RPMI7951 (cell line): ENCODE data around the gene ABCC3. TPM values are rescaled to one million over a fixed set of nuclear protein-coding genes. Genes with fewer than 3 reads are reported as not detected.

ENCODE experiments used
- DNase-seq: peaks from one replicate; pipeline ENCODE4 v3.0.0-alpha.2; 2012; ENCODE audit warnings: low read depth
- total RNA-seq: library from RNA; depleted of rRNA; stranded (reverse); fragments of >200 nt; shearing (Covaris generic); gene quantifications from 2 replicates; pipeline ENCODE4 v1.2.3, GENCODE V29; 2014

The ABCC3 gene
- total RNA-seq, 1 experiment from 2014 or later = 28.4 TPM

DNA sequence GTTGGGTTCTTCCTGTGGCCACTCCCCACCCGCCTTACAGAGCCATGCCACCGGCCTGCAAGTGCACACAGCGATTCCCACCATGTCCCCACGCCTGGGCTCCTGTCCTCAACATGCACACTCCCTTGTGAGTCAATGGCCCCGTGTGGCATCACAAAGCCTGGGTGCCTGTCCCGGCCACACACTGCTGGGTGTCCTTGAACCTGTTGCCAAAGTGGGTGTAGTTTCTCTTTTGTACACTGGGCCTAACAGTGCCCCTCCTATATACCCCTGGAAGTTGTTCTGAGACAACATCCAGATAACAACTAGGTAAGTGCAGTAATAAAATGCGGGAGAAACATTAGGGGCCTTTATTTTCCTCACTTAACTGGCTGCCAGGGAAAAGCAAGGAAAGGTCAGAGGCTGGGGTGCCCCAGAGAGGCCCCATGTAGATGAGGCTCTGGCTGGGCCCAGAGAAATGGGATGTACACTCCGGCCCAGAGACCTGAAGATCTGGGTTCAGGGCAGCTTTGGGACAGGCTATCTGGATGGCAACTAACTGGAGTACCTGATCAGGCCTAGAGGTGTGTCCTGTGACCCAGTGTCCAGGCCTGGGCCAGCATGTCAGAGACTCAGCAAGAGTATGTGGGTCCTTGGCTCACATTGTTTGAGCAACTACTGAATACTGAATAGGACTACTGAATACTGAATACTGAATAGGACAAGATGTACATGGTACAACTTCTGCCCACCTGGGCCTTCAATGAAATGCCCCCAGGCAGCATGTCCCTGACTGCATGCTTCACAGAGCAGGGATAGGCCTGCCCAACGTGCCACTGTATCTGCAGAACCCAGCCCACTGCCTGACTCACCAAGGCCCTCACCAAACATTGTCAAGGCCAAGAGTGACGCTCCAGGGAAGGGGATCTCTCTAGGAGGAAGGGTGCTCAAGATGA, 8.3 kb downstream of the ABCC3 start:
- DNase-seq = peak; percentile 50

DNA sequence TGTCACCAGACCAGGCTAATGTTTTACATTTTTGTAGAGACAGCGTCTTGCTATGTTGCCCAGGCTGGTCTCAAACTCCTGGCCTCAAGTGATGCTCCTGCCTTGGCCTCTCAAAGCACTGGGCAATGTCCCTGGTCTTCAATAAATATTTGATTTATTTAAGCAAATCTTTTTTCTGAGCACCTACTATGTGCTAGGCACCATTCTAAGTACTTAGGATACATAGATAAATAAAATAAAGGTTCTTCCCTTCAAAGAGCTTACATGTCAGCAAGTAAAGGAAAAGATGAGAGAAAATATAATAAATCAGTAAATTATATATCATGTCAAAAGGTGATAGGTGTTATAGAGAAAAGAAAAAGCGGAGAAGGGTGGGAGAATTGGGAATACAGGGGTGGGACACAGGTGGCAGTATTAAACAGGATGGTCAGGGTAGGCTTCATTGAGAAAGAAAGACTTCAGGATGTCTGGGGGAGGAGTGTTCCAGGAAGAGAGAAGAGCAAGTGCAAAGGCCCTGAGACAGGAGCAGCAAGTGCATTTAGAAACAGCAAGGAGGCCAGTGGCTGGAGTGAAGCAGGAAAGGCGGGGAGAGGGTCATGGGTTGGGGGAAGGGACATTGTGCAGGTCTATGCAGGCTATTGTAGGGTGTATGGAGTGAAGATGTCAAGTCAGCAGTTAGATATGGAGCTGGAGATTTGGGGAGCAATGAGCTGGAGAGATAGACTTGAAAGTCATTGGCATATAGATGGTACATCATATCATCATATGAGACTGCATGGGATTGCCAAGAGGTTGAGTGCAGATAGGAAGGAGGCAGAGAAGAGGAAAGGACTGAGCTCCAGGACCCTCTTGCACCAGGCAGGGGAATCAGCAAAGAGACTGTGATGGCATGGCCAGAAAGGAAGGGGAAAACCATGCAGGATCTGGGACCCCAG, 11.3 kb downstream of the ABCC3 start:
- no peak for DNase-seq

DNA sequence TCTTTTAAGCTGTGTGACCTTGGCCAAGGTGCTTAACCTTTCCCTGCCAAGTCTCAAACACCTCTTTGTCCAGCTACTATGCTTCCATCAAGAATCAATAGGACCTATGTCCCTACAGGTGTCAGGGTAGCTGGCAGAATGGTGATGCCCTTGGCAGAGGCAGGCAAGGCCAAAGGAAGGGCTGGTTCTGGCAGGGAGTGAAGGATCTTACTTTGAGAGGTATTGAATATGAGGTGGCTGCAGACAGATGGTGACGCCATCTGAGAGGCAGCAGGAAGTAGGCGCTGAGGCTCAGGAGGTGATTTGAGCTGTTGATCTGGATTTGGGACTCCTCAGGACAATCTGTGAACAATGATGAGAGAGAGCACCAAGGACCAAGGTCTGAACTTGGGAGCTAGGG, 12.5 kb downstream of the ABCC3 start:
- DNase-seq = no peak

DNA sequence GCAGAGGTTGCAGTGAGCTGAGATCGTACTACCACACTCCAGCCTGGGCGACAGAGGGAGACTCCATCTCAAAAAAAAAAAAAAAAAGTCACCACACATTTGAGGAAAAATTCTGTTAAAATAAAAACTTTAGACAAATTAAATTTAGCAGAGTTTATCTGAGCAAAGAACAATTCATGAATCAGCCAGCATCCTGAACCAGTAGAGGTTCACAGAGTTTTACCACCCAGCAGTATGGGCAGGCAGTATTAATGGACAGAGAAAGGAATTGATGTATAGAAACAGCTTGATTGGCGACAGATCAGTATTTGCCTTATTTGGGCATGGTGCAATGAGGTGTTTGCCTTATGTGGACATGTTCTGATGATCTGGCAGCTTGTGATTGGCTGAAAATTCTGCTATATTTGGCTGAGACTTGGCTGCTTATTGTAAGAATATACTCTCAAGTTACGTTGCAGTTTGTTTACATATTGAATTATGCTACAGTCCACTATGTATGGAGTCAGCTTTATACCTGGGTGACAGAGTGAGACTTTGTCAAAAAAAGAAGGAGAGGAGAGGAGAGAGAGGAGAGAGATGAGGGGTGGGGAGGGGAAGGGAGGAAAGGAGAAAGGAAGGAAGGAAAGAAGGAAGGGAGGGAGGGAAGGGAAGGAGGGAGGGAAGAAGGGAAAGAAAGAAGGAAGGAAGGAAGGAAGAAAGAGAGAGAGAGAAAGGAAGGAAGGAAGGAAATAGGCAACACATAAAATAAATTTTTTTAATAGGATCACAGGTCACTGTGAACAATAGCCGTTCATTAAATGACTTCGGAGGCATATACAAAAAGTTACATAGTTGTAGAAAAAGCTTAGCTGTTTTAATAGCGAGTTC, 14.6 kb downstream of the ABCC3 start:
- no peak for DNase-seq

DNA sequence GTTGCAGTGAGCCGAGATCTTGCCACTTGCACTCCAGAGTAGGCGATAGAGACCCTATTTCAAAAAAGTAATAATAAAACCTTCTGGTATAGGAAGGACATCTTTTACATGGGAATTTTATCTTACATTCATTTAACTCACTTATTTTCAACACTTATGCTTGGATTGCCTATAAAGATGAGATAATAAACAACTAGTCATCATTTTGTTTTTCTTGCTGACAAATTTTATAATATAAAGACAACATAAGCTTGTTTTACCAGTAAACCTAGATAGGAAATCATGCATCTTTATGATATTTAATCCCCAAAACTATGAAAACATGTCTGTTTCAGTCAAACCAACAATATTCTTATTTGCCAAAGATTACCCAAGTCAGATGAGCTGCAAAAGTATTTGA, 17.0 kb downstream of the ABCC3 start:
- DNase-seq = no peak

DNA sequence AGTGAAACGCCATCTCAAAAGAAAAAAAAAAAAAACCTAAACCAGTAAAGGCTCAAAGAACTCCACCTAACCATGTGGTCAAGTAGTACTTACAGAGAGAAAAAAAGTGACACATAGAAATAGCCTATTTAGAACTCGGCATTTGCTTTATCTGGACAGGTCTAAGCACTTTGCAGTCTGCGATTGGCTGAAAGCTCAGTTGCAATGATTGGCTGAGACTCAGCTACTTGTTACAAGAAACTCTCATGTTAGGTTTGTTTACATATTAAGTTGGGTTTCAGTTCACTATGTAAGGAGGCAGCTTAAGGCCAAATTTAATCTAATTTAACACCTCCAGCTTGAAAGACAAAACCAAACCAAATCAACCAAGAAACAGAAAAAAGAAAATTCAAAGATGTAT, 19.1 kb downstream of the ABCC3 start:
- no peak for DNase-seq

DNA sequence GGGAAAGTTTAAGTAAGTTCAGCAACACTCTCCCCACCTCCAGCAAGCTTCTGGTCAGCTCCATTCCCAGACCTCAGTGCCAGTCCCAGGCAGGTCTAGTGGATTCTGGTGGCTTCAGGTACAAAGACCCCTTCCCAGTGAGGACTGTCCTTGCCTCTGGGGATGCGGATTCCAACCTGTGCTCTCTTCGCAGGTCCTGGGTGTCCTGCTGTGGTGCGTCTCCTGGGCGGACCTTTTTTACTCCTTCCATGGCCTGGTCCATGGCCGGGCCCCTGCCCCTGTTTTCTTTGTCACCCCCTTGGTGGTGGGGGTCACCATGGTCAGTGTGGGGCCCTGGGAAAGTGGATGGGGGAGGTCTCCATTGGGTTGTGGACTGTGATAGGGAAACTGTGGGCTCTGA, 21.8 kb downstream of the ABCC3 start:
- DNase-seq = no peak

DNA sequence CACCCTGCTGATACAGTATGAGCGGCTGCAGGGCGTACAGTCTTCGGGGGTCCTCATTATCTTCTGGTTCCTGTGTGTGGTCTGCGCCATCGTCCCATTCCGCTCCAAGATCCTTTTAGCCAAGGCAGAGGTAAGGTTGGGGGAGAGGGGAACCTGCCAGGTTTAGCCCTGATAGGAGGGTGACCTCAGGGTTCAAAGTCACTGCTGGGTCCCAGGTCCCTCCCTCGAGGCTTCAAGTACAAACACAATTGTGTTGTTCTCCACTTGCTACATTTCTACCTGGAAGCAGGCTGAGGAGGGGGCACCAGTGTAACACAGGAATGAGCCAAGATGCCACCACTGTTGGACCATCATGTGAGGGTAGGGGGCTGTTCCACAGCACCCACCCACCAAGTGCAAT, 22.4 kb downstream of the ABCC3 start:
- DNase-seq = no peak

DNA sequence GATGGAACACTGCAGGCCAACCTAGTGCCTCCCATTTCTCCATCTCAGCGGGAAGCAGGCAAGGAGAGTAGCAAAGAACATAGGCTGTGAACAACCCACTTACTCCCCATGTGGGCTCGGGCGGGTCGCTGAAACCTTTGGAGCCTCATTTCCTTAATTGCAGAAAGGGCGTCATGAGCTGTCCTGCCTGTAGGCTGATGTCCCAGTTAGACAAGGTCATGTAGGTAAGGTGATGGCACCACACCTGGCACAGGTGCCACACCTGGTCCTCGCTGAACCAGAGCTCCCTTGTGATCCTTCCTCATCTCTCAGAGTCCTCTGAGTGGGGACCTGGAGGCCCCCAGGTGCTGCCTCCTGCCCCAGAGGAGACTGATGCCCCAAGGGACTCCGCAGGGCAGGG, 22.9 kb downstream of the ABCC3 start:
- no peak for DNase-seq

DNA sequence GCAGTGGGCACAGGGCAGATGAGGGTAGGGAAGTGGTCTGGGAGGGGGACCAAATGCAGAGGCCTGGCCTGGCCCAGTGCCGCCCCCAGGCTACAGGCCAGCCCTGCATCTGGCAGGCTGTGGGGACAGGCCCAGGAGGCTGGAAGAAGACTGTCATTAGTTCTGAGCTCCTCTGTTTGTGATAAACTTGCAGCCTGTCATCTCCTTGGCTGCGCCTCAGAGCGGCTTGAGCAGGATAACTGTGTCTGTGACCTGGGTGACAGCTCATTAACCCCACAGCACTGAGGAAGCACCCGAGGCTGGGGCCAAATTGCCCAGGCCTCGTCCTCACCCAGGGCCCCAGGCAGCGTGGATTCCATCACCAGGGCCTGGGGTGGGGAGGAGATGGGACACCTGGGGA, 23.9 kb downstream of the ABCC3 start:
- peak; percentile 47 for DNase-seq

DNA sequence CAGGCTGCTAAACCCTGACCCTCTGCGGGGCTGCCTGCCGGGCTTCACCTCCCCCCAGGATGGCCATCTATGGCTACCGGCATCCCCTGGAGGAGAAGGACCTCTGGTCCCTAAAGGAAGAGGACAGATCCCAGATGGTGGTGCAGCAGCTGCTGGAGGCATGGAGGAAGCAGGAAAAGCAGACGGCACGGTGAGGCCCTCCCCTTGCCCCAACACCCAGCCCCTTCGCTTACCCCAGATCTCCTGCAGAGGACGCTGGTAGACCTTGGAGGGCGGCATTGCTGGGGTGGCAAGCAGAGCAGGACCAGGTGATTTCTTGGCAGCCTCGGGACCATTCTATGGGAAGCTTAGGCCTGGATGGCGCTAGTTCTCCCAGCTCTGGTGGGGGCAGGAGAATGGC, 24.5 kb downstream of the ABCC3 start:
- DNase-seq = no peak

DNA sequence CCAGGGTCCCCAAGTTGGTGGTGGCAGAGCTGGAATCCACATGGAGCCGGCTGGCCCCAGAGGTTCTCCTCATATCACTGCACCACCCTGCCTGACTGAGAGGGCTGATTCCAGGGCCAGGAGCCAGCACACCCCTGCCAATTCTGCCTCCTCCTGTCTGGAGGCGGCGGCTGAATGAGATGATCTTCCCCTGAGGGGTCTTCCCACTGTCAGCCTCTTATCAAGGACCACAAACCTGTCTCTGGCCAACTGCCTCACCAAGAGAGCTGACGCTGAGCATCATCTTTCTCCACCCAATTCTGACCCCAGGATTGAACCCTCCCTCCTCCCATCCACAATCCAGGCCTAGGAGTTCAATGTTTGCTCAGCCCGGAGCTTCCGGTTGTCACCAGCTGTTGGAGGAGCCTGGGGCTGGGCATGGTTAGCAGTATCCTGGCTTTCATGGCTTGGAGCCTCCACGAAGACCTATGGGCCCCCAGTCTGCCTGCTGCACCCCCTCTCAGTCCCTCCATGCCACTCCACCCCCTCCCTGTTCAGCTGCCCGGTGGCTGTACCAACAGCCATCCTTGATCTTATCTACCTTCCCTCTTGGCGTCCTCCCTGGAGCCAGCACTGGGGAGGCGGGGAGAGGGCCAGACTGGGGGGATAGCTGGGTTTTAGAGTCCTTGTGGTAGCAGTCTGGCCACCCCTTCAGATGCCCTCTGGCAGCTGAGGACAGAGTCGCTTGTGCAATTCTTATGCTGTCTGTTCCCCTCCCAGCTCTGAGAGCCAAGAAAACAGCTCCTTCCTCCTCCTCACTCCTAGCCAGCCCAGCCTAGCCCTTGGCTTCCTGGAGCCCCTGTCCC, 25.6 kb downstream of the ABCC3 start:
- peak; percentile 93 for DNase-seq

DNA sequence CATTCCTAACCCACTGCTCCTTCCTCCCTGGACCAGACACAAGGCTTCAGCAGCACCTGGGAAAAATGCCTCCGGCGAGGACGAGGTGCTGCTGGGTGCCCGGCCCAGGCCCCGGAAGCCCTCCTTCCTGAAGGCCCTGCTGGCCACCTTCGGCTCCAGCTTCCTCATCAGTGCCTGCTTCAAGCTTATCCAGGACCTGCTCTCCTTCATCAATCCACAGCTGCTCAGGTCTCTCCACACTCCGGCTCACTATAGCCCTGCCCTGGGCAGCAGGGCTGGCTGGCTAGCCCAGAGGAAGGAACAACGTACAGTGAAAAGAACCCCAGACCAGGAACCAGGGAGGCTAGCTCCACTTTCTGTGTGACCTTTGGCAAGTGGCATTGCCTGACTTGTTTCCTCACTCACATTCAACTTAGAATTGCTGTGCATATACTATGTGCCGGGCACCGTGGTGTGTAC, 26.2 kb downstream of the ABCC3 start:
- no peak for DNase-seq

DNA sequence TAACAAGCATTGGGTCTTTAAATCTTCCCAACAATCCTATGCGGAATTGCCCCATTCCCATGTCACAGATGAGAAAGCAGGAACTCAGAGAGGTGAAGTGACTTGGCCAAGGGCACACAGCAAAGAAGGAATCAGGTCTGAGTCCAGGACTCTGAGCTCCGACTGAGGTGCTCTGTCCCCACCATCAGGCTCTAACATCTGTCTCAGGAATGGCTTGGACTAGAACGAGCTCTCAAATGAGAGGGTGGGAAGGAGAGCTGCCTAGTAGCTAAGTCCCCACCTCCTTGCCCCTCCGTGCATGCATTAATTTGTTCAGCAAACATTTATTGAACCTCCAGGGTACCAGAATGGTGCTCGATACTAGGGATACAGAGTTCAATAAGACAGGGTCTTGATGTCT, 26.7 kb downstream of the ABCC3 start:
- DNase-seq = no peak

DNA sequence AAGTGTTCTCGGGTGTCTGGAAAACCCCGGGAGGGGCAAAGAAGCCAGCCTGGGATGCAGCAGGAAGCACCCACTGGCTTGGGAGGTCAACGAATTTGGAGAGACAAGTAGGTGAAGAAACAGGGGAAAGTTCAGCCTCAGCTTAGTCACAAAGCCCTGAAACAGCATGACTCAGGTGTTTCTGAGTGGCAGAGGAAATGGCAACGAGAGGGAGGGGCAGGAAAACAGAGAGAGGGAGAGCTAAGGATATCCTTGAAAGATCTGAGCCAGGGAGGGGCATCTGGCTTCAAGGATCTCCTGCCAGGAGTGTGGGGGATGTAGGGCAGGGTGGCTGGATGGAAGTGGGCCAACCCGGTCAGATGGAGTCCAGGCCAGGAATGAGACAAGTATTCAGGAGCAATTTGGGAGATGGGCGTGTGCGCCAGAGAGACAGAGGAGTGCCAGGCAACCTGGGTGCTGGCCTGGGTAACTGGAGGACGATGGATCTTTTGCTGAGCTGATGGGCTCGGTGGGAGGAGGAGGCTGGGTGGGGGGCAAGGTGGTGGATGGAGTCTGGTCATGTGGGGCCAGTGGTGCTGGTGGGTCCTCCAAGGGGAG, 27.2 kb downstream of the ABCC3 start:
- DNase-seq = peak; percentile 96

DNA sequence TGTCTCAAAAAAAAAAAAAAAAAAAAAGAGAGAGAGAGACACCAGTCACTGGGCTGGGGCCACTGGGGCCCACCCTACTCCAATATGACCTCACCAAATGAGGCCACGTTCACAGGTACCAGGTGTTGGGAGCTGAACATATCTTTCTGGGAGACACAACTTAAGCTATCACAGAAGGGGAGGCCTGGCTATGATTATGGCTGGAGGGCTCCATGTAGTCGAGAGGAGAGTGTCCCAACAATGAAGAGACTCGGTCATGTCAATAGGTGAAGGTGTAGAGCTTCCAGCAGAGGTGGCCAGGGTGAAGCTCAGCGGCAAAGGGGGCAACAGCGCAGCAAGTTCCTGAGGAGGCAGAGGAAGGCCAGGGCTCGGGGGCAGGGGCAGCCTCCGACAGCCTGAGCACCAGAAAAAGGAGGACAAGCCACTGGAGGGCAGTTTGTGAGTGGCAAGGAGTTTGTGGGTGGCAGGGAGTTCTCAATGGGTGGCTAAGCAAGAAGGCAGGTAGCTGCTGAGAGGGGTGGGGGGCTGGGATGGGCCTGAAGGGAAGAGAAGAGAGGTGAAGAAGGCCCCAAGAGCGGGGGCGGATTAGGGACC, 28.0 kb downstream of the ABCC3 start:
- DNase-seq = no peak

DNA sequence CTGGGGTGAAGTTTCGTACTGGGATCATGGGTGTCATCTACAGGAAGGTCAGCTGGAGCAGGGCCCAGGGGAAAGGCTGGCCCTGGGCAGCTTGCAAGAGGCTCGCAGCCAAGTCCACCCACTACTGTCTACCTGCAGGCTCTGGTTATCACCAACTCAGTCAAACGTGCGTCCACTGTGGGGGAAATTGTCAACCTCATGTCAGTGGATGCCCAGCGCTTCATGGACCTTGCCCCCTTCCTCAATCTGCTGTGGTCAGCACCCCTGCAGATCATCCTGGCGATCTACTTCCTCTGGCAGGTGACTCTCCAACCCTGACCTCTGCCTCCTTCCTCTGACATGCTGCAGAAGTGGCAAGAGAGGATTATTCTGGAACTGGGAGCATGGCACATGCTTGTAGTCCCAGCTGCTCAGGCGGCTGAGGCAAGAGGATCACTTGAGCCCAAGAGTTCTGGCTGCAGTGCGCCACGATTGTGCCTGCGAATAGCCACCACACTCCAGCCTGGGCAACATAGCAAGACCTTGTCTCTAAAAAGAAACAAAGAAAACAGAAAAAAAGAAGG, 29.2 kb downstream of the ABCC3 start:
- no peak for DNase-seq

DNA sequence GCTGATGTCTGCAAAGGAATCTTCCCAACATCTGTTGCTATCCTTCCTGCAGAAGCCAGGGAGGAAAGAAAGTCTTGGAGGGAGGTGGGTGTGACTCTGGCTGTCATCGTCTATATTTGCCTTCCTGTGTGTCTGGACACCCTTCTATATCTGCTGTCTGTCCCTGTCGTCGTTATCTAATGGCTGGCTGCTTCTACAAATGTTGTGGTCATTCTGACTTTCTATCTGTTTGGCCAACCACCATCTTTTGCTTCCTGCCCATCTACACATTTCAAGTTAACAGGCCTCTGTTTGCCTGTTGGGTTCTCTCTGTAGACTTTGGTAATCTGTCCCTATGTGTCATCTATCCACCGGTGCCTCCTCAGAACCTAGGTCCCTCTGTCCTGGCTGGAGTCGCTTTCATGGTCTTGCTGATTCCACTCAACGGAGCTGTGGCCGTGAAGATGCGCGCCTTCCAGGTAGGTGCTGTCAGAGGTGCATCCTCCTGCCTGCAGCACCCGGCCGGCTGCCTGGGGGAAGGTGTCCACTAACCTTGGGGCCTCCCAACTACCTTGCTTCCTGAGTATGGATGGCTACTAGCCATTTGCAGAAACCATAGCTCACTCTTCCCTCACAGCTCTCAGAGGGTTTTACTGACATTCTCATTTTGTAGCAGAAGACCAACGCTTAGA, 30.2 kb downstream of the ABCC3 start:
- no peak for DNase-seq

DNA sequence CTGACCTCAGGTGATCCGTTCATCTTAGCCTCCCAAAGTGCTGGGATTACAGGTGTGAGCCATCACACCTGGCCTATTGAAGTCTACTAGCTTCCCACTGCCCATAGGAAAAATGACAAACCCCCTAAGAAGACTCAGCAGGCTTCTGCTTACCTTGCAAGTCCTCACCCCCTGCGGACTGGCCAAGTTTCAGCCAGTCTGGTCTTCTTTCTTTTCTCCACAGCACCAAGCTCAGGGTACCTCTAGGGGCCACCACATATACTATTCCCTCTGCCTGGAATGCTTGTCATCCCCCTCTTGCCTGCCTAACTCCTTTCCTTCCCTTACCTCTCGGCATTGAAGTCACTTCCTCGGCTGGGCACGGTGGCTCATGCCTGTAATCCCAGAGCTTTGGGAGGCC, 31.2 kb downstream of the ABCC3 start:
- no peak for DNase-seq
